Measurements from ENCODE around the gene APCDD1.

The APCDD1 gene

GRCh38 chr18:10432781-10433180 is 21.7 kb upstream of the APCDD1 start:
- no peak for DNase-seq (ENCODE audit: low read depth)

DNA sequence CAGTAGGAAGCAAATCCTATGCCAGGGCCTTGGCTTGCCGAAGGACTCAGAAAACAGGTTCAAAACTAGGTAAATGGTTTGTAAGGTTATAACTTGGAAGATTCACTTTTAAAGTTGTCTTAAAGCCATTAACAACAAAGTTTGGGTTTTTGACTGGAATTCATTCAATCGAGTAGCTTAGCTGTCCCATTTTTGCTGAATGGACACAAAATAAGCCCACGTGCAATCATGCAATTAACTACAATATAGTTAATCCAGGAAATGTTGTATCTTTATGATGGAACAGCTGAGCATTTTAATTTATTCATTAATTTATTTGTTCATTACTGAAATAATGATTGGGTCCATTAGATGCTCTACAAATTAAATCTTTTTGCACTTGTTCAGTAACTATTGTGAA is 18.3 kb upstream of the APCDD1 start:
- no peak for DNase-seq (ENCODE audit: low read depth)

GRCh38 chr18:10437837-10438236 is 16.6 kb upstream of the APCDD1 start:
- no peak for DNase-seq (ENCODE audit: low read depth)

GRCh38 chr18:10439898-10440297 is 14.5 kb upstream of the APCDD1 start:
- no peak for DNase-seq (ENCODE audit: low read depth)

- DNase-seq (ENCODE audit: low read depth), result no peak
These were observed 13.6 kb upstream of the APCDD1 start for GRCh38 chr18:10440884-10441283.

GRCh38 chr18:10441472-10441871 is 13.0 kb upstream of the APCDD1 start:
- no peak for DNase-seq (ENCODE audit: low read depth)

DNA sequence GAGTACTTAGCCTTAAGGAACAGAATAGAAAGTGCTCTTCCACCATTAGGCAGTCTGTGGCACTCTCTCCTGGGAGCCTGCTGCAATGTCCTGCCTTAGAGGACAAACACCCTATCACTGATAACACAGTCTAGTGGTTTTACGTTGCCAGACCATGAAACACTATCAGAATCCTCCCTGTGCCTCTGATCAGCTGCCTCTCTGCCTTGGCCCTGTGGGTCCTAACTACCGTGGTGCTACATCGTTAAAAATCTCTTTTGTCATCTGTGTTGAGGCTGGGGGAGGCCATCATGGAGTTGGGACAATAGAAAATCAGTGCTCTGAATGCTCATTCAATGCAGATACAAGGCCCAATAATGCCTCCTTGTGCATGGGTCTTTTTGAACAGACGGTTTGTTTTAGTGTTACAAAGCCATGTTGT is 11.9 kb upstream of the APCDD1 start:
- no peak for DNase-seq (ENCODE audit: low read depth)

DNA sequence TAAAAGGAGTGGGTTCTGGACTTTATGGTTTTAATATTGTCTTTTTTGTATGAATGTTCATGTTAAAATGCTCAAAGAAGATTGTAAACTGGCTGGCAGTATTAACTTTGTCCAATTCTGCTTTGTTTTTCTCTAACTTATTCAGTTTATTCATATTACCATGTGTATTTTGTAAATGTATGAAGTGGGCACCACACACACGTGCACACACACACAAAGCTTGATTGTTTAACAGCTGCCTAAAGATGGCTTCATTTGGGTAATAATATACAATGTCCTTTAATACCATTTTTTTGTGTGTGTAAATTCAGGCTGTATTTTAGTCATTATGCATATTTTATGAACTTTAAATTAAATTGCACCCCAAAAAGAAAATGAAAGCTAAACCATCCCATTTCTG is 11.4 kb upstream of the APCDD1 start:
- no peak for DNase-seq (ENCODE audit: low read depth)

GRCh38 chr18:10444314-10445006 is 10.0 kb upstream of the APCDD1 start:
- no peak for DNase-seq (ENCODE audit: low read depth)

- DNase-seq (ENCODE audit: low read depth), result no peak
These were observed 5.0 kb upstream of the APCDD1 start for GRCh38 chr18:10449396-10449795.

DNA sequence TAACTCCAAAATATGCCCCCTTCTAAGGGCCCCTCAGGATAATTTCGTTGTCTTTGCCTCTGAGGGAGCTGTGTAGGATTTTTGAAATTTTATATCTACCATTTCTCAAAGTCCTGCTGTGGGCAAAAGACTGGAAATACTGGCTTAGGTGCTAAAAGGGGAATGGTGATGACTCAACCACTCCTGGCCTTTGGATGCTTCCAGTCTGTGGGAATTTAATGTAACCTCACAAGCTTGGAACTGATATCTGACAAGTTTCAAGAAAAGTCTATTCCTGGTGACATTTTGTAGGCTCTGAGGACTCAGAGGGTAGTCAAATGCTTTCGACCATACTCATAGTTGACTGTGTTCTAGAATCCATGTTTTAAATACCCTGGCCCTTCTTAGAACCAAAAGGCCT is 3.4 kb upstream of the APCDD1 start:
- DNase-seq (ENCODE audit: low read depth), result no peak

- DNase-seq (ENCODE audit: low read depth), result no peak
These were observed 1.1 kb upstream of the APCDD1 start for GRCh38 chr18:10453261-10453805.

DNA sequence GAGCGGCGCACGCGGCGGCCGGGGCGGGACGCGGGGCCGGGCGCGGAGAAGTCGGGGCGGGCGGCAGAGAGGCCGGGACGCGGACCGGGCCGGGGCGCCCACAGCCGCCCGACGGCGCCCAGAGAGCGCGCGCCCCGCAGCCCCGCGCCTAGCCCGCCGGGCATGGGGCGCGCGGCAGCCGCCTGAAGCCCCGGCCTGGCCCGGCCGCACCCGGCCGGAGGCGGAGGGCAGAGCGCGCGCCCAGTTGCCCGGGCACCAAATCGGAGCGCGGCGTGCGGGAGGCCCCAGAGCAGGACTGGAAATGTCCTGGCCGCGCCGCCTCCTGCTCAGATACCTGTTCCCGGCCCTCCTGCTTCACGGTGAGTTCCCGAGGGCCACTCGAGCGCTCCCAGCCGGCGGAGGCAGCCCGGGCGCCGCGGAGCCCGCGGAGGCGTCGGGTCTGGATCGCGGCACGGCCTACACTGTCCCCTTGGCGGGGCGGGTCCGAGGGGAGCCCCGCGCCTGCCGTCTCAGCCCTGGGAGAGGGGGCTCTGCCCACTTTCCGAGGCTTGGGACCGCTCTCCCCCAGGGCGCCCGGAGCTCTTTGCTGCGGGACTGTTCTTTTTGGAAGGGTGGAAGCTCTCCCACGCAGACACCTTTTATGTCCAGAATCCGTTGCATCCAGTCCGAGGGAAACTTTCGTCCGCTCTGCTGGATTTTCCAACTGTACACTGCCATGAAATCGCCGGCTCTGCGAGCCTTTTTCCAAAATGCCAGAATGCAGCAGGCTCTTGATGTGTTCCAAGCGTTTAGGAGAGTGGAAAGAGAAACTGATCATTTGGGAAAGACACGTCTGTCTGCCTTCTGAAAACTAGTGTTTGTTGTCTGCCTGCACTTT is 484 bp downstream of the APCDD1 start:
- DNase-seq (ENCODE audit: low read depth), result no peak

DNA sequence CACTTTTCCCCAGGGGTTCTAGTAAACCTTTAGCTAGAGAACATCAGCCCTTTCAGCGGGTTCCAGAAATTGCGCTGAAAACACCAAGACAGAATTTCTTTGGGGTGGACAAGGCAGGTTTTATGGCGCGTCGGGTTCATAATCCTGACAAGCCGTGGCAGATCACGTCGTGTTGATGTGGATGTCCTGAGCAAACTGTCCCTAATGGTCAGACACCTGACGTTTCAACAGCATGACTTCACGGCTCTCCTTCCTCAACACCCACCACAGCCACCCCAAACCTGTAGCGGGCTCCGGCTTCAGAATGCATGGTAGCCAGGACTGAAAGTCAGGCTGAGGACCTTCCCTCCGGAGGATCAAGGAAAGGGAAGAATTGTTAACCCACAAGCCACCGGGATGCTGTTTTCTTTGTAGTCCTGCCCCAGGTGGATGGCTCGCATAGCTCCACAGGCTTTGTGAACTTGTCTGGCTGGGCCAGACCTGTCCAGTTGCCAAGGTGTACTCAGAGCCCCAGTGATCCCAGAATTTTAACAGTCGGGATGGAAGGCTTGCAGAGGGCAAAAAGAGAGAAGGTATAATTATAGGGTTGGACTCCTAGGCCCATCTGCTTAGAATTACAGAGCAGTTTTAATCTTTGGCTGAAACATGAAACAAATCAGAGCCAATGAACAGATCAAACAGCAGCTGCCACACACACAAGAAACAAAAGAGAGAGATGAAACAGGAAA is 1.5 kb downstream of the APCDD1 start:
- DNase-seq (ENCODE audit: low read depth), result no peak

DNA sequence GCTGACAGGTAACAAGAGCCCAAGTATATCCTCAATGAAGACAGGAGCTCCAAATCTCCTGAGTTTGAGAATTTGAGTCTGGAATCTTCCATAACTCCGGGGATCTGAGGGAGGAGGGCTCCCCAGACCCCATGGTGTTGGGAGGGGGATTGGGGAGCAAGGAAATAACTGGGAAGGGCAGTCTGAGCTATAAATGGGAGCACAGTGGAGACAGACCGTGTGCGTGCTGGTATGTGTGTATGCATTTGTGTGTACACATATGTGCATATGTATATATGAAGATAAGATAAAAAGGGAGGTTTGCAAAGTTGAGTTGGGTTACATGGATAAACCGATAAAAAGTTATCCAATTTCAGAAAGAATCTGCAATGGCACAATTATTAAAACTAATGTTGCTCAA is 2.3 kb downstream of the APCDD1 start:
- DNase-seq (ENCODE audit: low read depth), result no peak

- no peak for DNase-seq (ENCODE audit: low read depth)
These were observed 2.7 kb downstream of the APCDD1 start for GRCh38 chr18:10457128-10457527.

DNA sequence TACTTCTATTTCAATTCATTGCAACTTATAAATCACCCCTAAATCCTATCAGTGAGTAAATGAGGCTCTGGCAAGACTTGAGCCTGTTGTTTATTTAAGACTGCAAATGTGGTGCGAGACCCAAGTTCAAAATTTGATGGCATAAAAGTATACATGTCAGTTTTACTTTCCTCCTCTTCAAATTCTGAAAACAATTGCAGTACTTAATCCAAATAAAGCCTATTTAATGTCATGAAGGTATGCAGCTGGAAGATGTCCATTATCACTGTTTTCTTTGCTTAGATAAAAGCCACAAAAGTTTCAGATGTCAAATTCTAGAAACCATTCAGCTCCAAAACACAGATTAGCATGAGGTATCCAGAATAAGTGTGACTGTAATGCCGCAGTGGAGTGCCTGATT is 3.3 kb downstream of the APCDD1 start:
- no peak for DNase-seq (ENCODE audit: low read depth)

DNA sequence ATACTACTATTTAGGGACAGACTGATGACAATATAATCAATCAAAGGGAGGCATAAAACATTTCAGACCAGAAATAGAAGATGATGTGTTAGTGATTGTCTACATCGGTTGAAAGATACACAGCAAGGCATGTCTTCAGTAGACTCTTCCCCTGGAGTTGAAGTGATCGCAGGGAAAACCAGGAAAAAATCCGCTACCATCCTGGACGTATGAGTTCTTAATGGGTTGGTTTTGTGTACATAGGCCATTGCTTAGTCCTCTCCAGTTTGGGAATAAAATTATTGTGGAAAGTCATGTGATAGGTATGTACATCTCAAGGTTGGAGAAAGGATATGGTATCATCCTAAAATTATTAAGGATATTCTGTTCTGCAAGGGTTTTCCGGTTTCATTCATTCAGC is 4.3 kb downstream of the APCDD1 start:
- DNase-seq (ENCODE audit: low read depth), result no peak

DNA sequence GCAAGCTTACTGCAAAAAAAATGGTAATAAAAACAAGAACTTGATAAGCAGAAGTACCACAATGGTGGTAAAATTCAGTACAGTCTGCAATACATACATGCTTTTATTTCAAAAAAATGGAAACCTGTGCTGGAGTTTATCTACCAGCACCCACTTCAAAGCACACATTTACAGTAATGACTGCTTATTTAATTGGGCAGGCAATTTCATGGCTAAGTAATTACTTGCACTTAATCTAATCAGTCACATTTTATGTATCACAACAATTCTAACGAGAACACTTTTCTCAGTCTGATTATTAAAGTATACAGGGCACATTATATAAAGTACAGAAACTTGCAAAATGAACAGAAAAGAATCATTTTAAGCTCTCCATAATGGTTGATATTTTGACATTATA is 5.2 kb downstream of the APCDD1 start:
- DNase-seq (ENCODE audit: low read depth), result no peak

DNA sequence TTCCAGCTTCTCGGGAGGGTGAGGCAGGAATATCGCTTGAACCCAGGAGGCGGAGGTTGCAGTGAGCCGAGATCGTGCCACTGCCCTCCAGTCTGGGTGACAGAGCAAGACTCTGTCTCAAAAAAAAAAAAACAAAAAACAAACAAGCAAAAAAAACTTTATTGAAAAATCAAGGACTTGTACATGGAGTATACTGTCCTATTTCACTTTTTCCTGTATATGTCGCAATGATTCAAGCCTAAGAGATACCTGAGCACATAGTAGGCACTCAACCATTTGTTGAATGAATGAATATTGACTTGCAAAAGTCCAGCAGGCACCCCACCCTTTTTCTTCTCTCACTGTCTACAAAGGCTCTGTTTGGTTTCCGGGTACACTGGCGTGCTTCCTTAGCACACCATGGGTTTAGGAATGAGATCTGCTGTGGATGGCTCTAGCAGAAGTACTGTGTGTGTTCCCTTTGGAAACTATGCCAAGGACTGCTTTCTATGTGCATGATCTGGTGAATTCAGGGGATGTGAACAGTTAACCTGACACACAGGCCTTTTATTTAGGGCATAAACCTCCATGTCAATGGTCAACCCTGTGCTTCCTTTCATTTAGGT is 6.1 kb downstream of the APCDD1 start:
- DNase-seq (ENCODE audit: low read depth), result no peak

GRCh38 chr18:10461989-10462388 is 7.6 kb downstream of the APCDD1 start:
- no peak for DNase-seq (ENCODE audit: low read depth)

- no peak for DNase-seq (ENCODE audit: low read depth)
These were observed 8.2 kb downstream of the APCDD1 start for GRCh38 chr18:10462597-10462996.
